Measurements from ENCODE around the gene MT1E. TPM values are rescaled to one million over a fixed set of nuclear protein-coding genes. Genes with fewer than 3 reads are reported as not detected.
A peak's percentile ranks its signal among the peaks of the same experiment; 100 is the strongest.

MT1E gene
- total RNA-seq, 4 donors from 2014 or later, result 53.9 to 2,225 (median 195) TPM

DNA sequence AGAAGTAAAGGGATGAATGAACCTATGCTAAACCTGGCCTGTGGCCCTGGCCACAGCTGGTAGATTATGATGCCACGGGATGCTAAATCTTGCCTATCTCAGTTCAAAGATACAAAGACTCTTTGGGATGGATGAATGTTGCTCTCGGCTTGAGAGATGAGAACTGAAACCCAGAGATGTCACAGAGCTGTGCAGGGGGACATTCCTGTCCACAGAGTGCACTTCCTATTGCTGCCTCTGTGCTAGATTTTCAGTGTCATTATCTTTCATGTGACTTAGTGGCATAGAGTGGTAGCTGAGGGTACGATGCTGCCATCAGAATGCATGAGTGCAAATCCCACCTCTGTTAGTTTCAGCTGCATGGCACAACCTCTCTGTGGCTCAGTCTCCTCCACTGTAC is 4.6 kb downstream of the MT1E start:
- peaks cover 0 to 6% of the 10 kb centered on the region in 2 donors for H3K27me3 ChIP-seq
- no peak for TF ChIP-seq POLR2A (IDR thresholded peaks at IDR 0.05)
- TF ChIP-seq CTCF (IDR thresholded peaks at IDR 0.05), result no peak
- peaks cover 0 to 4% (median 0%) of the 10 kb centered on the region in 3 donors for H3K36me3 ChIP-seq
- H3K27ac ChIP-seq, result no peak overlapping the region
- no peak overlapping the region for H3K4me3 ChIP-seq
- no peaks in the 10 kb centered on the region for H3K9me3 ChIP-seq
- DNase-seq, result no peak
- peaks cover 0 to 11% (median 3%) of the 10 kb centered on the region in 4 donors for H3K4me1 ChIP-seq

DNA sequence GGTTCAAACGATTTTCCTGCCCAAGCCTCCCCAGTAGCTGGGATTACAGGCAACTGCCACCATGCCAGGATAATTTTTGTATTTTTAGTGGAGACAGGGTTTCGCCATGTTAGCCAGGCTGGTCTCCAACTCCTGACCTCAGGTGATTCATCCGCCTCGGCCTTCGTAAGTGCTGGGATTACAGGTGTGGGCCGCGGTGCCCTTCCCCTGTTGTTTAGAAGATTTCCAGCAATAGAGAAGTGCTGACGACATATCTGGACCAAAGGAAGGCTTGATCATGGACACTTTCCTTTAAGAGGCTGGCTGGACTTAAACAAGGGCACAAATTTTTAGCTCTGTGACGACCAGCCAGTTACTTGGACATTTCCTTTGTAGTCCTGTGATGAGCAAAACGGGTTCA is 5.6 kb downstream of the MT1E start:
- TF ChIP-seq POLR2A (IDR thresholded peaks at IDR 0.05) (no peak), CTCF (IDR thresholded peaks at IDR 0.05) (no peak)
- H3K9me3 ChIP-seq, result no peaks in the 10 kb centered on the region
- no peak overlapping the region for H3K4me3 ChIP-seq
- peaks cover 0 to 17% (median 0%) of the 10 kb centered on the region in 4 donors for H3K4me1 ChIP-seq
- DNase-seq, result no peak
- peaks cover 0 to 4% (median 0%) of the 10 kb centered on the region in 3 donors for H3K36me3 ChIP-seq
- H3K27ac ChIP-seq, result no peak overlapping the region
- peaks cover 0 to 11% of the 10 kb centered on the region in 2 donors for H3K27me3 ChIP-seq

GRCh38 chr16:56631832-56632155 is 6.2 kb downstream of the MT1E start:
- TF ChIP-seq CTCF (IDR thresholded peaks at IDR 0.05), result no peak
- TF ChIP-seq POLR2A (IDR thresholded peaks at IDR 0.05), result no peak
- peak overlapping the region in 2 of 4 donors; percentile 52 to 78 for H3K27ac ChIP-seq
- peaks cover 0 to 11% of the 10 kb centered on the region in 2 donors for H3K27me3 ChIP-seq
- H3K36me3 ChIP-seq, result peaks cover 0 to 1% (median 0%) of the 10 kb centered on the region in 3 donors
- H3K4me1 ChIP-seq, result peaks cover 0 to 17% (median 0%) of the 10 kb centered on the region in 4 donors
- H3K9me3 ChIP-seq, result no peaks in the 10 kb centered on the region
- DNase-seq, result no peak
- H3K4me3 ChIP-seq, result peak overlapping the region; percentile 29 to 65 (median 46)

GRCh38 chr16:56632156-56632847 is 6.7 kb downstream of the MT1E start, which contains the start of gene MT1M:
MT1M (plus strand) TSS chr16:56632659; CDS start chr16:56632732, 73 bp downstream.
- peak within 1 kb of the TSS; percentile 25 to 78 (median 44) for H3K27ac ChIP-seq
- TF ChIP-seq CTCF (IDR thresholded peaks at IDR 0.05) (no peak), POLR2A (IDR thresholded peaks at IDR 0.05) (no peak)
- peak in 1 of 3 donors; percentile 86 for DNase-seq
- peak within 1 kb of the TSS; percentile 29 to 65 (median 46) for H3K4me3 ChIP-seq
- no peaks in the 10 kb centered on the region for H3K36me3 ChIP-seq
- peaks cover 0 to 17% (median 0%) of the 10 kb centered on the region in 4 donors for H3K4me1 ChIP-seq
- no peaks in the 10 kb centered on the region for H3K9me3 ChIP-seq
- peaks cover 0 to 11% of the 10 kb centered on the region in 2 donors for H3K27me3 ChIP-seq

DNA sequence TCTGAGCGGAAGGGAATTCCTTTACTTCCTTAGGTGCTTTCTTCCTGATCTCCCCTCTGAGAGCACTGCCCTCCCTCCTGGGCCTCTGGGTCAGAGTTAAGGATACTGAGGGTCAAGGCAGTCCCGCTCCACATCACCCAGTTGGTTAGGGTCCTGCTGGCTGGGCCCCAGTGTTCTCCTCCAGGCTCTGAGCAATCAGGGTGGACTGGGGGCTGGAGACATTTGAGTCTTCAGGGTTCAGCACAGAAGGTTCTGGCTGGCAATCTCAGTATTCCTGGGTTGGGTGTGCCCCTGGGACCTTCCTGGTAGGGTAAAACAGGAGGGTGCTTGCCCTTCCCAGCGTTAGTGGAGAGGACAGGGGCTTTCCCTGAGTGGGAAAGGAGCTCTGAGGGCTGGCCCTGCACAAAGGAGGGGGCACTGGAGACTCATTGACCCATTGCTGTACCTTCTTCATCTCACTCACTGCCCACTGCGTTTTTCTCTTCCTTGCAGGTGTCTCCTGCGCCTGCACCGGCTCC is 7.3 kb downstream of the MT1E start:
- DNase-seq, result no peak
- Histone ChIP-seq H3K4me3 (peak overlapping the region; percentile 29 to 65 (median 46)), H3K36me3 (no peaks in the 10 kb centered on the region), H3K9me3 (no peaks in the 10 kb centered on the region), H3K4me1 (peaks cover 0 to 19% (median 0%) of the 10 kb centered on the region in 4 donors), H3K27me3 (peaks cover 0 to 11% of the 10 kb centered on the region in 2 donors), H3K27ac (peak overlapping the region in 3 of 4 donors; percentile 25 to 78 (median 37))
- no peak for TF ChIP-seq CTCF (IDR thresholded peaks at IDR 0.05)
- TF ChIP-seq POLR2A (IDR thresholded peaks at IDR 0.05), result no peak

Measured in Peyer's patch (tissue), 4 donors.